Activated CD4-positive, CD25-positive, alpha-beta regulatory T cell (primary cell): ENCODE data around the gene DARS1.
A peak's percentile ranks its signal among the peaks of the same experiment; 100 is the strongest.
"Not testable (repeated sequence)": the region's sequence is repeated elsewhere in the genome, so short reads cannot be mapped to it uniquely, and the experiment has no call there.

ENCODE experiments used
- DNase-seq, 4 experiments: peaks; one replicate each; lab custom pipeline; 2025; lab: John Stamatoyannopoulos, UW

Gene DARS1

GRCh38 chr2:135885709-135886108, 99.7 kb downstream of the DARS1 start:
- DNase-seq, result no peak

GRCh38 chr2:135882415-135882814, 103.0 kb downstream of the DARS1 start:
- no peak for DNase-seq

- not testable (repeated sequence) for DNase-seq
Measured at GRCh38 chr2:135876770-135877169, 108.7 kb downstream of the DARS1 start.

GRCh38 chr2:135876066-135876711, 109.2 kb downstream of the DARS1 start, which contains the start of gene MCM6:
TSS of gene MCM6 (minus strand) at chr2:135876443. CDS start at chr2:135876365, 78 bp downstream.
- DNase-seq, result peak; percentile 92 to 96 (median 94)

GRCh38 chr2:135875491-135876065, 109.8 kb downstream of the DARS1 start:
- peak; percentile 35 to 60 (median 55) for DNase-seq

GRCh38 chr2:135874777-135875365, 110.6 kb downstream of the DARS1 start:
- DNase-seq, result no peak

- no peak for DNase-seq
Measured at GRCh38 chr2:135870571-135870970, 114.9 kb downstream of the DARS1 start.

- DNase-seq, result no peak
Measured at GRCh38 chr2:135863233-135863632, 122.2 kb downstream of the DARS1 start.

- DNase-seq, result no peak
Measured at GRCh38 chr2:135862718-135863117, 122.7 kb downstream of the DARS1 start.
